Tibial nerve (tissue), 3 donors: Measurements from ENCODE around the gene CMBL.

ENCODE experiments used
- CTCF ChIP-seq, 5 experiments: fragments of 200-600 bp in 3 of 5; fragments of 450-650 bp in 2 of 5; sonication (generic) in 3 of 5; IDR thresholded peaks; one replicate each; pipeline ENCODE4 v1.5.1; 2016 to 2019; ENCODE audit warnings: antibody characterized with exemption in 5 of 5, mild to moderate bottlenecking in 3 of 5, moderate library complexity in 2 of 5
- POLR2A ChIP-seq, 2 donors: fragments of 450-650 bp; IDR thresholded peaks; one replicate each; pipeline ENCODE4 v1.6.1; 2017; ENCODE audit warnings: antibody characterized with exemption in 2 of 2, mild to moderate bottlenecking in 2 of 2, moderate library complexity in 2 of 2

GRCh38 chr5:10277773-10278630 is 29.7 kb downstream of the CMBL start:
- TF ChIP-seq CTCF (IDR thresholded peaks at IDR 0.05), result no peak
- TF ChIP-seq POLR2A (IDR thresholded peaks at IDR 0.05), result no peak
